ENCODE results near the gene VLDLR.
A peak's percentile ranks its signal among the peaks of the same experiment; 100 is the strongest.

VLDLR gene

DNA sequence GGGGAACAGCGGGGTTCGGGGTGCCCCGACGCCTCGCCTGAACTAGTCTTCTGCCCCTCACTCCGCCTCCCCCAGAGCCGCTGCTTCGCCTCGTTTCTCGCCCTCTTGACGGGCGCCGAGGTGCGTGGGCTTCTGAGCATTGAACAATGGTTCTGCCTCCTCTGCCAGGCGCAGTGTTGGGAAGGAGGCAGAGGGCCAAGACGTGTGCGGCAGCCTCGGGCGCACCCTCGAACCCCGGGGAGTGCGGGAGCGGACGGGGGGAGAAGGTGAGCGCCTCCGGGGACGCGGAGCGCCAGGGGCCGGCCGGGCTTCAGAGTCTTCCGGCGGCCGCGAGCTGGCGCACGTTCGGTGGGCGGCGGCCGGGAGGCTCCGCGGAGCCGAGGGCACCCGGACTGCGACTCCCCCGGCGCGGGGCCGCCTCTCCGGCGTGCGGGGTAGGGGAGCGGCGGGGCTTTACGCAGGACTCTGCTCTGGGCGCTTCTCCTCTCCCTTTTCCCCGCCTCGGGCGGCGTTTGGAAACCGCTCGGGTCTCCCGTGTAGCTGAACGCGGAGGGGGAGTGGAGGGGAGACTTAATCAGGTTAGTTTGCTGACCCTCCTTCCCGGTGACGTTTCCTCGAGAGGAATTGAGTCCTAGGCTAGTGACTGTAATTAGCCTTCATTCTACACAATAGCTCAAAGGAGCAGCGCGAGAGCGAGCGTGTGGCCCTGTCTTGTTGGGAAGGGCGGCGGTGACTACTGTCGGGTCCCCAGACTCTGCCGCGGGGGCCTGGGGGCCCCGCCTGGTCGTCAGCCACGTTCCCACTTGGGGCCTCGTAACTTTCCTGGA lies 1.1 kb downstream of the VLDLR start:
- DNase-seq, result peak; percentile 4

DNA sequence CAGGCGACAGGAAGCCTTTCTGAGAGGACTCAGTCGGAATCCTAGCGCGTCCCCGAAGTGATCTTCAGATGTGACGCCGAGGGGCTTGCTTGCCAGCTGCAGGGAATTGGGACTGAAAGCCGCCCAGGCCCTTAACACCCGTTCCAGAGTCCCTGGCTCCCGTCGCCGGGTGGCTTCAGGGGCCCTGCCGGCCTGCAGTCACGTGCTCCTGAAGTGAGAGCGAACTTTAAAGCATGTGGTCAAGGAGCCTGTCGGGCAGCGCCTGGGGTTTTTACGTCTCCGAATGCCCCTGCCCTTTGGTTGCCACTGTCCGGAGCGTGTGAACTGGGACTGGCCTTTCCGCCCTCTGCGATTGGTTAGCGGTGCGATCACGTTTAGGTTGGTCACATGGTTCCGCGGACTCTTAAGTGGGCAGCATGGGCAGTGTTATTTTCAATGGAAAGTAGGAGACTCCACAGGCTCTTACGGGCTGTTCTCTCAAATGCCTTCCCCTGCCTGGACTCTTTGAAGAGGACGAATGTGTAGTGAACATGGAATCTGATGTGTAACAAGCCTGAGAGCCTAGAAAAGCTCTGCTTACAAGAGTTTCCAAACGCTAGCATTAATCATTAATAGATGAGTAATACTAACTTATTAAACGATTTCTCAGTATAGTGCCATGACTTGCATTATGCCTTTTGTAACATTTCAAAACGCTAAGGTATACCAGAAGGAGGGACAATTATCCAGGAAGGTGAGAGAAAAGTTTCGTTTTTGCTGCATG lies 1.9 kb downstream of the VLDLR start:
- no peak for DNase-seq

DNA sequence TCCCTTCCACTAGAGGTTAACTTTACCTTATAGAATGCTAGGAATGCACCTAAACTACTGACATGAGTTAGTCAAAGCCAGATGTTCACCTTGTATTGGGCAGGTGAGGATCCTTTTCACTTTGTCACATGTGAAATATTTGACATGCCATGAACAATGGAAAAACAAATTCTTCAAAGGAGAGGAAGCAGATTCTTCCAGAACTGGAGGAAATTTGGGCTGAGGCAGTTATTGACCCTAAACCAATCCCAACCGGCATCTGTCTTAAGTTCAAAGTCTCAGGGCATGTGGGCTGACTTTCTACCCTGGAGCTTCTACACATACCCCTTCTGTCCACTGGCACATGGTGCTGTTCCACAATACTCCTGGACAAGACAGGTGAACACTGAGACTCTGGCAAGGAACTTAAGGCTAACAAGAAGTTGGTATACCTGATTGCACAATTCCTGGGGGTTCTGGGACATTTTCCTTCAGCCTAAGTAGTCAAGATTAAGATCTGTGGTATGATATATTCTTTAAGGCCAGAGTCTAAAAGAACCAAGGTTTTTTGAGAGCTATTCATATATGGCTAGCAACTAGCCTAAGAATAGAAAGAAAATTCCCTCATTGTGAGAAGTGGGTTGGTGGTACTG lies 2.6 kb downstream of the VLDLR start:
- DNase-seq, result no peak

DNA sequence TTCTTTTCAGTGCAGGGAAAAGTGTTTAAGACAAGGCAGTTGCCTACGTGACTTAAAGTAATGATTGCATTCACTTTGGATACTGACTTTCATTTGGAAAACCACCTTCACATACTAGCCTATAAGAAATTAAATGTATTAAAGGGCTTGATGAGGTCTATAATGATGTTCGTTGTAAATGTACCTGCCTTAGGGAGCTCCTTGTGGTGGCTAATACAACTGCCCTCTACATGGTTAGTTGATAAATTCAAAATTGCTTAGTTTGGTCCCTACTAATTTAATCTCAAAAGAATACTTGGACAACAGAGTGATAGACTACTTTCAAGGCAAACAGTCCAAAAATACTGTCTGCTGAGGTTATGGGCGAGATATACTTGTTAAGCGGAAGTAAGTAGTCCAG lies 3.8 kb downstream of the VLDLR start:
- DNase-seq, result no peak

DNA sequence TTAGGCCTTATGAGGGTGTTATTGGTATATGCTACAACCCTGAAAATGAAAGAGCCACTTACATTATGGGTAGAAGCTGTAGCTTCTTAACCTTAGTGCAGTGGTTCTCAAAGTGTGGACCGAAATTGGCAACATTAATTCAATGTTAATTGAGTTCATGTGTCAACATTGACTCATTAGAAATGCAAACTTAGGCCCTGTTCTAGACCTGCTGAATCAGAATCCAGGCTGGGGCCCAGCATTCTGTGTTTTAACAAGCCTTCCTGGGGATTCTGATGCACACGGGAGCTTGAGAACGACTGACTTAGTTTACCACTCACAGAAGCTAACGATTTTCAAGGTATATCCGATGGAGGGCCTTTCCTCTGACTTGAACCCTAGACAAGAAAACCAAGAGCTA lies 7.3 kb downstream of the VLDLR start:
- DNase-seq, result no peak

DNA sequence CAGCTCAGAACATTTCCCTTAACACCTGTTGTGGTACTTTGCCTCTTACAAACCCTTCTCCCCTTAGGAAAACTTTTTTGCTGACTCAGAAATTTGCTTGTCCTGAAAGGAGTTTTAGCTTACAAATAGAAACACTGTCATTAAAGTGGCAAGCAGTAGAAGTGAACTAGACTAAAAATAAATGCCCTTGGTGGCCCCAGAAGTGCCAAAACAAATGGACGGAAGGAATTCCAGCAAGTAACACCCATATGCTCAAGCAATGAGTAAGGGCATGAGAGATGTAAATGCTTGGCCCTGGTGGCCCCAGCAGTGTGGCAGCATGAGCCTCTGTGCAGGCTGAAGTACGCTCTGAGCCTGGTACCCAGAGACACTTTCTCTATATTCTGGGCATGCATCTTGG lies 8.6 kb downstream of the VLDLR start:
- DNase-seq, result no peak

DNA sequence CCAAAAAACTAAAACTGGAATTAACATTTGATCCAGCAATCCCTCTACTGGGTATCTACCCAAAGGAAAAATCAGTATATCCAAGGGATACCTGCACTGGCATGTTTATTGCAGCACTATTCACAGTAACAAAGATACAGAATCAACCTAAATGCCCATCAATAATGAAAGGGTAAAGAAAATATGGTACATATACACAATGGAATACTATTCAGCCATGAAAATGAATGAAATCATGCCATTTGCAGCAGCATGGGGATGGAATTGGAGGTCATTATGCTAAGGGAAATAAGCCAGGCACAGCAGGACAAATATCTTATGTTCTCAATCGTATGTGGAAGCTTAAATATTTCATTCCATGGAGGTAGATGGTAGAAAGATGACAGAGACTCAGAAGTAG lies 9.7 kb downstream of the VLDLR start:
- no peak for DNase-seq

DNA sequence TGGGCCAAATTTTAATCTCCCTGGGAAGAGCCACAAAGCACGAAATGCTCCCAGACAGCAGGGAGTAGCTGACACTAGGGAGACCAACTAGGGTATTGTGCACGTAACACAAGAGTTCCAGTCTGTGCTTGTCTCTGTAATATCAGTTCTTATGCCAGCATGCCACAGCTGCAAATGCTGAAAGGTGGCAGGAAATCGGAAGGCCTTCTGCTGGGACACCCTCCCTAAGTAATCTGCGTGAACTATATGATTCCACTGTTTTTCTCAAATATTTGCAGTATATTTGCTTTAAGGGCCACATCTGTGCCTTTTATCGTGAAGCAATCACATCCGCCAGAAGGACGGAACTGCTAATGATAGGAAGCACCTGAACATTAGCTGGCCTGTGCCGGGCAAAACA lies 12.6 kb downstream of the VLDLR start:
- DNase-seq, result no peak

DNA sequence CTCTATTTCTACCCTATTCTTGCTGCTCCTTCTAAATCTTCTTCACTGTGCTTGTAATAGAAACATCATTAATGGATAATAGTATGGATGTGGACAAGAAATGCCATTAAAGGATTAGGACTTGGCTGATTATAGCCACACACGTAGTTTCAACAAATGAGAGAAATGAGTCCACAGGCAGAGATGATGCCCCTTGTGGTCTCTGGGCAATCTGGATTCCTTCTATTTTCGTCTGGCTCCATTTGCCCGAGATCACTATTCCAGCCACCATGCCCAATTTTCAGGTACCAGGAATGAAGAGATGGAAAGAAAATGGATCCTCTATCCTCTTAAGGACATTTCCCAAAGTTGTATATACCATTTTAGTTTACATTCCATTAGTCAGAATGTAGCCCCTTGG lies 13.2 kb downstream of the VLDLR start:
- no peak for DNase-seq

DNA sequence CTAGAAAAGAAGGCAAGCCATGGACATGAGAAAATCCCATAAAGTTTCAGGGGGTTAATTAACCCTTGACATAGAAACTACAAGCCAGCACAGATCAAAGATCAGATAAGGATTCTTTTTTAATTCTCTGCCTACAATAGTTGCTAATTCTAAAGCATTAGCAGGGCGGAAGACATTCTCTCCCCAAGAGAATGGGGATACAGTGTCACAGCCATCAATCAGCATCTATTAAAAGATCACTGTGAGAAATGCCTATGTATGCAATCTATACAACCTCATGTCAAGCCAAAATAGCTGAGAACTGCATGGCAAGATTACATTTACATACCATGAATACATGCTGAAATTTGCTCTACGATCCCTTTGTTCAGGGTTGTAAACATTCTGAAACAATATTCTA lies 14.3 kb downstream of the VLDLR start:
- DNase-seq, result no peak

DNA sequence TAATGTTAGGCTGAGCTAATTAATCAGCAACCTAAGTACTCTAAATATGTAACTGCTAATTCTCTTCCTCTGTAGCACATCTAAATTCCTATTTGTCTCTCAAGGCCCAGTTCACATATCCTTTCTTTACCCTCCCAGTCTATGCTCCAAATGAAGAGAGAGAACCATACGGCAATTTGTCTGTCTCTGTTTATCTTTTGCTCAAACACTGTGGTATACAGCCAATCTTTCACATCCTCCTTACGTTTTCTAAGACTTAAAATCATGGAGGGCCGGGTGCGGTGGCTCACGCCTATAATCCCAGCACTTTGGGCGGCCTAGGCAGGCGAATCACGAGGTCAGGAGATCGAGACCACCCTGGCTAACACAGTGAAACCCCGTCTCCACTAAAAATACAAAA lies 15.8 kb downstream of the VLDLR start:
- DNase-seq, result no peak

DNA sequence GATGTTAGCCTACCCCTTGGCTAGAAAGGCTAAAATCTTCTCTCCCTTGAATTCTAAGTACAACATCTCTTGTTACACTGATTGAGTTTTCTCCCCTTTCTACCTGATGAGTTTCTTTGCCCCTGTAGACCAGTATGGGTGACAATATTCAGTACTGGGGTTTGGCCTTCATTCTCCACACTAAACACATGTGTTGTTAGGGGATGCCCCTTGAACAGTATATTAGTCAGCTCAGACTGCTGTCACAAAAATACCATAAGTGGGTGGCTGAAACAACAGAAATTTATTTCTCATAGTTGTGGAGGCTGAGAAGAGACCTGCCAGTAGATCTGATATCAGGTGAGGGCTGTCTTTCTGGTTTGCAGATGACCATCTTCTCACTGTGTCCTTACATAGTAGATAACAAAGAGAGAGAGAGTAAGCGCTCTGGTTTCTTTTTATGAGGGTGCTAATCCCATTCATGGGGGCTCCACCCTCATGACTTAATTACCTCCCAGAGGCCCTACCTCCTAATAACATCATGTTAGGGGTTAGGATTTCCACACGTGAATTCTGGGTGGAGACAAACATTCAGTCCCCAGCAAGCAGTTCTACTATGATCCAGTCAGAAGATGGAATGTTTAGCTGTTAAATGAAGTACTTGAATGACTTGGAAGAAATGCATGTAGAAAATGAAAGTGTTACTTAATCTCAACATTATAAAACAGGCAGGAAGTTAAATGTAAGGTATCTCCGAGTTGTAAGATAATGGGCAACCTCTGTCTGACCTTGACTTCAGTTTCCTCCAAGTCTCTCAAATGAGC lies 17.5 kb downstream of the VLDLR start:
- no peak for DNase-seq

DNA sequence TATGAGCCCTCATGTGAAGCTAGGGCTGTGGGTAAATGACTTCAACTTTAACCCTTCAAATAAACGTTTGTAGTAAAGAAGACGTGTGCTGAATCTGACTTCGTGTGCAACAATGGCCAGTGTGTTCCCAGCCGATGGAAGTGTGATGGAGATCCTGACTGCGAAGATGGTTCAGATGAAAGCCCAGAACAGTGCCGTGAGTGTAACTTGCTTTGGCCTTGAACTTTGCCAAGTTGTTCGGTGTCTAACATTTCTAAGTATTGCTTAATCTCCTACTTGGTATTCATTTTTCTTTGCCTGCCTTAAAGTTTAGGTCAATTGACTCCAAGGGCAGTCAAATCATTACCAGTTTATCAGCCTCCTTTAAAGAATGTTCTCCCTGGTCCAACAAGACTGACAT lies 18.2 kb downstream of the VLDLR start:
- no peak for DNase-seq

DNA sequence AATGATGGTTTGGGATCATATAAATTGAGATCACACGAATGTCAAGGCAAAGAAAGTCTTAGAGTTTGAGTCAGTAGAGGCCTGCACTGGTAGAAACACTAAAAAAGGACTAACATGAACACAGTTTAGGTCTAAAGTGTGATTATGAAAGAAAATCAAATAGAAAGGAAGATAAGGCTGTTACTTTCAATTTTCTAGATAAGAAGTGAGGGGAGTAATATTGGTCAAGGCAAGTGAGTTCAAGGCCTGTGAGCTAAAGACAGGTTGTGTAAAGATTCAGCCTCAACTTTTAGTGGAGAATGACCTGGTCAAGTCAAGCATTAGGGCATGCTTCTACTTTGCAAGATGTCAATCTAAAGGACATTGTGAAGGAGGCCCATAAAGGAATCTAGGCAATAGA lies 19.0 kb downstream of the VLDLR start:
- DNase-seq, result no peak

DNA sequence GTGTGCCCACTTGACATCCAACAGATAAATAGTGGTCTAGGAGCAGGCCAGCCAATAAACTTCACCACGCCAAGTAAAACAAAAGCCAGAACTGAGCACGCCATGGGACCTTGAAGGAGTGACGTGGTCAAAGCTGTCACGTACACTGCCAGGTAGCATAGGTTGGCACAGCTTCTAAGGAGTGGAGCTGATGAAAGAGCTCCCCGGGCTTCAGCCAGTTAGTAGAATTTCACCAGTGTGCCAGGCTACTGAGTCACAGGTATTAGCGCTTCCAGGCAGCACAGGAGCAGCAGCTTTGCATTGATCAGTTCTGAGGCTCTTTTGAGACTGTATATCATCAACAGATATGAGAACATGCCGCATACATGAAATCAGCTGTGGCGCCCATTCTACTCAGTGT lies 19.4 kb downstream of the VLDLR start:
- no peak for DNase-seq

DNA sequence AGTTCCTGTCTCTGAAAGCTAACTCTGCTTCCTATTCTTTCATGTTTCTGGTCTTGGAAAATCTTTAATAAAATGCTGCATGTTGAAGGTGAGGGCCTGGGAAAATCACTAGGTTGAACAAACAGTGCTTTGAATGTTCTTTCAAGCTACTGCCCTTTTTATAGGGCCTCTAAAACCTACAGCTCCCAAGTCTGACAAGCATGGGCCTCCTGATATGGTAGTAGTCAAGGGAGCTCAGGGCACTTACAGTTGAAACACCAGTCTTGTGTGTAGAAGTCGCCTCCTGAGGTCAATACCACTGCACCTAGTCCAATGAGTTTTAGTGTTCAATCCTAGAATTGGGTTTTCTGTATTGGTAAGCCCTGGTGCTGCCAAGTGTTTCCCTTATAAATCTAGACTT lies 20.5 kb downstream of the VLDLR start:
- DNase-seq, result no peak

DNA sequence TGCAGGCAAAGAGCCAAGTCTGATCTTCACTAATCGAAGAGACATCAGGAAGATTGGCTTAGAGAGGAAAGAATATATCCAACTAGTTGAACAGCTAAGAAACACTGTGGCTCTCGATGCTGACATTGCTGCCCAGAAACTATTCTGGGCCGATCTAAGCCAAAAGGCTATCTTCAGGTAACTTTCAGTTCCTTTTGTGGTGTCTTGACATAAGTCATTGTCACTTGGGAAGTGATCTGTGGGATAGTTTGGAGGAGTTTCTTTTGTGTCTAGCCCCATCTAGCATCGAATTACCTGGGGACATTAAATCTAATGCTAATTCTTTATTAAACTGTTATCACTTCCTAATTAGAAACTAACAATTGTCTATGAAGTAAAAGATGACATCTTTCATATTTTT lies 24.0 kb downstream of the VLDLR start:
- no peak for DNase-seq

DNA sequence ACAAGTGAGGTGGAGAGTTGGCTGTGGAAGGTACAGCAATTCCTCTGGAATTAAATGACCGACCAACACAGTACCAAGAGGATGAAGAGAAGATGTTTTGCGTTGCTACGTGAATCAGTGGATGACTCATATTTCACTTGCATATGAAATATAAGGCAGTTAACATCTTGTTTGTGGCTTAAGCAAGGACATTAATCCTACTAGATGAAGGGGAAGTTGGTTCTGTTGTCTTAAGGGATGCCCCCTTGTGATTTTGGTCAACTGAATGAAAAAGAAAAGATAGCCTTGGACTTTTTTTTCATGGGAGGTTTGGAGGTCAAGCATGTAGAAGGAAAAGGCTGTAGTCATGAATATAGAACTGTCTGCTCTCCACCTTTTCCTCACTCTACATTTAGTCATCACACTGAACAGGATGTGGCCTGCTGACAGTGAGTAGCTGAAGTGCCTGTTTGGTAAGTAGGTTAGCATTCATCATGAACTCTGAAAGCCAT lies 33.9 kb downstream of the VLDLR start:
- DNase-seq, result no peak

DNA sequence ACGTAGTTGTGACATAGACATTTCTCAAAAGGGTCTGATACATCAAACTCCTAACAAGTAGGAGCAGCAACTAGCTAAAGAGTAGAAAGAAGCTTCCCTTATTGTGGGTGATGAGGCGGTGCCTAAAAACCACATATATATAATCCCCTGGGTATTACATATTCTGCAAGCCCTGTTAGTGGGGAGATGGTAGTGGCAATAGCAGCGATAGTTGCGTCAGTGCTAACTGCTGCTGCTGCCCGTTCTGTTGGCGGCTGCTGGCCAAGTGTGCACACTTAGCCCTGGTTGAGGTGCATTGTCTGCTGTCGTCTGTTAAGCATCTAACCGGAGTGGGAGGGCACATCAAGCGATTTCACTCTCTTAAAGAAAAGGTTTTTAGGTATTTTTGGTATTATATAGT lies 35.8 kb downstream of the VLDLR start:
- no peak for DNase-seq

DNA sequence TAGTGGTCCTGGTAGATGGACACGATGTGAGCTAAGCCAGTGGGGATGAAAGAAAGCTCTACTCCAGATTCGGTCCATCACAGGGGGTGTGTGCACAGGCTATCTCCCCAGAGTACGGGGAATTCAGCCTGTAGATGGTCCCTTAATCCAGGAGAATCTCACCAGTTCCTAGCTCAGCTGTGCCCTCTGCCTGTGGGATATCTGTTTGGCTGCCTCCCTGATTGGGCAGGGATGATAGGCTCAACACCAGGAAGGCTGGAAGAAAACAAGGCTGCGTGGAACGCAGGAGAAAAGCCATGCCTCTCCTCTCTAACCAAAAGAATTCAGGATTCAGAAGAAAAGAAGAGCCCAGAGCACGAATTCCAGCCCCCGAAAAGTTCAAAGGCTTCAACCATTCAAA lies 40.9 kb downstream of the VLDLR start:
- no peak for DNase-seq

DNA sequence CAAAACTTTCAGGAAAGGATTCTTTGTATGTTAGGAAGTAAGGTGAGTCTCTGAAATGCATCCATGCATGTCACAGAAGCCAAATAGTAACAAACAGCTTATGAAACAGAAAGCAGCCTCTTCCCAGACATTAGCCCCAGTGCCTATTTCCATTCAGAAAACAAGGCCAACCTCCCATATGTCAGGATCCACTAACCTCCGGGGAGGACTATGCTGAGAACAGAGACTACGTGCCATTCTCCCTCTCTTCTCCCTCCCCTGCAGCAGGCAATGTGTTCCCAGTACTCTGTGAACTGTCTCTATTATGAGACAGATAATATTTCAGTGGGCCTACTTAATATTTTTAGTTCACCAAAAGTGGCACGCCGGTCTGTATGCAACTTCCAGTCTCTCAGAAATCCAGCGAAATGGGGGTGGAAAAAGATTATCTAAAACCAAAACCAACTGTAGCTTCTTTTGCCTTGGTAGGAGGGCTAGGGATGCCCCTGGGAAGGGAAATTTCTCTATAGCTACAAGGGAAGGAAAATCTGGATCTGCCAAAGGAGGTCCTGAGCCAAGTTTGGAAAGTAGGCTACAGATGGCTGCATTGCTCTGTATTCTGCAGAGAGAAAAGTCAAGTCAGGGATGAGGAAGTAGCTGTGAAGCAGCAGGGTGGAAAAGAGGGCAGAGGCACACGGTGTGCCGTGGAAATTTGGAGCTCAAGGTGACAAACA lies 42.0 kb downstream of the VLDLR start:
- no peak for DNase-seq
